Stimulated activated effector memory CD8-positive, alpha-beta T cell treated with anti-CD3 and anti-CD28 coated beads, Interleukin-12 subunit alpha, Interleukin-12 subunit beta, amount 100 ng/mL, for 72 hours (primary cell): ENCODE data around the gene BICRAL.
"Not testable (repeated sequence)": the region's sequence is repeated elsewhere in the genome, so short reads cannot be mapped to it uniquely, and the experiment has no call there.

Experiments used
- ATAC-seq: fragments of 150-1000 bp; cut with Tn5 transposase; 2 replicates; pipeline ENCODE4 v1.10.0; 2021
- DNase-seq, 2 donors: peaks; one replicate each; pipeline ENCODE4 v3.0.0; 2021 to 2022; ENCODE audit warnings: low spot score in 2 of 2
- H3K27ac Mint-ChIP-seq: one replicate; pipeline ENCODE4 v1.8.0; 2022; ENCODE audit warnings: mild to moderate bottlenecking, mixed read lengths
- H3K36me3 Mint-ChIP-seq: one replicate; pipeline ENCODE4 v1.8.0; 2022; ENCODE audit warnings: mild to moderate bottlenecking, mixed read lengths
- H3K4me1 Mint-ChIP-seq: one replicate; pipeline ENCODE4 v1.8.0; 2022; ENCODE audit warnings: mixed read lengths
- H3K4me3 Mint-ChIP-seq: one replicate; pipeline ENCODE4 v1.8.0; 2022; ENCODE audit warnings: mild to moderate bottlenecking, mixed read lengths
- H3K9me3 Mint-ChIP-seq: one replicate; pipeline ENCODE4 v1.8.0; 2022; ENCODE audit warnings: mixed read lengths

BICRAL gene

GRCh38 chr6:42758756-42759430 lies 23.0 kb upstream of the BICRAL start:
- H3K9me3 Mint-ChIP-seq = no peaks in the 10 kb centered on the region
- no peak overlapping the region for H3K4me3 Mint-ChIP-seq
- H3K36me3 Mint-ChIP-seq = peaks cover 17% of the 10 kb centered on the region
- DNase-seq (no peak), ATAC-seq (no peak)
- H3K27ac Mint-ChIP-seq = no peak overlapping the region
- H3K4me1 Mint-ChIP-seq = peaks cover 21% of the 10 kb centered on the region

- ATAC-seq = no peak
- Mint-ChIP-seq H3K36me3 (peaks cover 18% of the 10 kb centered on the region), H3K4me3 (no peak overlapping the region), H3K4me1 (peaks cover 9% of the 10 kb centered on the region), H3K27ac (no peak overlapping the region), H3K9me3 (no peaks in the 10 kb centered on the region)
- no peak for DNase-seq
These were observed 20.4 kb upstream of the BICRAL start for GRCh38 chr6:42761287-42762067.

GRCh38 chr6:42762426-42762859 lies 19.4 kb upstream of the BICRAL start:
- ATAC-seq (no peak), DNase-seq (no peak)
- no peak overlapping the region for H3K4me3 Mint-ChIP-seq
- H3K27ac Mint-ChIP-seq = no peak overlapping the region
- peaks cover 18% of the 10 kb centered on the region for H3K36me3 Mint-ChIP-seq
- H3K9me3 Mint-ChIP-seq = no peaks in the 10 kb centered on the region
- peaks cover 16% of the 10 kb centered on the region for H3K4me1 Mint-ChIP-seq

GRCh38 chr6:42762950-42763349 lies 18.9 kb upstream of the BICRAL start:
- no peak overlapping the region for H3K4me3 Mint-ChIP-seq
- H3K27ac Mint-ChIP-seq = no peak overlapping the region
- no peaks in the 10 kb centered on the region for H3K9me3 Mint-ChIP-seq

GRCh38 chr6:42764911-42765648 lies 16.8 kb upstream of the BICRAL start:
- Mint-ChIP-seq H3K4me3 (no peak overlapping the region), H3K4me1 (peaks cover 21% of the 10 kb centered on the region), H3K27ac (no peak overlapping the region), H3K36me3 (peaks cover 13% of the 10 kb centered on the region), H3K9me3 (no peaks in the 10 kb centered on the region)
- DNase-seq = no peak
- no peak for ATAC-seq

More at GRCh38 chr6:42762950-42763349, 18.9 kb upstream of the BICRAL start:
- Mint-ChIP-seq H3K36me3 (peaks cover 18% of the 10 kb centered on the region), H3K4me1 (peaks cover 18% of the 10 kb centered on the region)
- DNase-seq = no peak
- no peak for ATAC-seq

GRCh38 chr6:42766163-42766670 lies 15.6 kb upstream of the BICRAL start:
- peaks cover 12% of the 10 kb centered on the region for H3K36me3 Mint-ChIP-seq
- no peaks in the 10 kb centered on the region for H3K9me3 Mint-ChIP-seq
- no peak for ATAC-seq
- DNase-seq = no peak
- peaks cover 29% of the 10 kb centered on the region for H3K4me1 Mint-ChIP-seq
- no peak overlapping the region for H3K27ac Mint-ChIP-seq
- H3K4me3 Mint-ChIP-seq = no peak overlapping the region

GRCh38 chr6:42769051-42769450 lies 12.8 kb upstream of the BICRAL start:
- no peaks in the 10 kb centered on the region for H3K9me3 Mint-ChIP-seq
- H3K4me3 Mint-ChIP-seq = no peak overlapping the region
- ATAC-seq (no peak), DNase-seq (no peak)
- no peak overlapping the region for H3K27ac Mint-ChIP-seq
- H3K36me3 Mint-ChIP-seq = peaks cover 14% of the 10 kb centered on the region
- peaks cover 52% of the 10 kb centered on the region for H3K4me1 Mint-ChIP-seq

- Mint-ChIP-seq H3K4me1 (peaks cover 60% of the 10 kb centered on the region), H3K9me3 (no peaks in the 10 kb centered on the region), H3K27ac (peak overlapping the region; percentile 100), H3K4me3 (no peak overlapping the region), H3K36me3 (peaks cover 14% of the 10 kb centered on the region)
- ATAC-seq (no peak), DNase-seq (no peak)
These were observed 12.0 kb upstream of the BICRAL start for GRCh38 chr6:42769836-42770235.

GRCh38 chr6:42771741-42772100 lies 10.1 kb upstream of the BICRAL start:
- ATAC-seq = peak; percentile 24
- no peak for DNase-seq
- no peaks in the 10 kb centered on the region for H3K9me3 Mint-ChIP-seq
- H3K4me1 Mint-ChIP-seq = peaks cover 68% of the 10 kb centered on the region
- peak overlapping the region; percentile 72 for H3K4me3 Mint-ChIP-seq
- peak overlapping the region; percentile 100 for H3K27ac Mint-ChIP-seq
- peaks cover 18% of the 10 kb centered on the region for H3K36me3 Mint-ChIP-seq

GRCh38 chr6:42774201-42774600 lies 7.7 kb upstream of the BICRAL start:
- ATAC-seq (peak; percentile 22), DNase-seq (no peak)
- peaks cover 65% of the 10 kb centered on the region for H3K4me1 Mint-ChIP-seq
- H3K9me3 Mint-ChIP-seq = no peaks in the 10 kb centered on the region
- peaks cover 18% of the 10 kb centered on the region for H3K36me3 Mint-ChIP-seq
- H3K4me3 Mint-ChIP-seq = peak overlapping the region; percentile 76
- H3K27ac Mint-ChIP-seq = peak overlapping the region; percentile 97

- Mint-ChIP-seq H3K4me1 (peaks cover 60% of the 10 kb centered on the region), H3K27ac (peak overlapping the region; percentile 97), H3K36me3 (peaks cover 18% of the 10 kb centered on the region), H3K4me3 (peak overlapping the region; percentile 76)
- not testable (repeated sequence) for H3K9me3 Mint-ChIP-seq
- DNase-seq (peak; percentile 14 to 69), ATAC-seq (peak; percentile 64)
These were observed 6.9 kb upstream of the BICRAL start for GRCh38 chr6:42774821-42775487.

- H3K4me3 Mint-ChIP-seq = no peak overlapping the region
- no peak for DNase-seq
- peaks cover 47% of the 10 kb centered on the region for H3K4me1 Mint-ChIP-seq
- ATAC-seq = peak; percentile 2
- no peaks in the 10 kb centered on the region for H3K9me3 Mint-ChIP-seq
- peaks cover 17% of the 10 kb centered on the region for H3K36me3 Mint-ChIP-seq
- H3K27ac Mint-ChIP-seq = peak overlapping the region; percentile 74
These were observed 4.6 kb upstream of the BICRAL start for GRCh38 chr6:42777126-42777822.

- no peak overlapping the region for H3K4me3 Mint-ChIP-seq
- DNase-seq = no peak
- no peaks in the 10 kb centered on the region for H3K9me3 Mint-ChIP-seq
- H3K36me3 Mint-ChIP-seq = peaks cover 26% of the 10 kb centered on the region
- H3K27ac Mint-ChIP-seq = no peak overlapping the region
- no peak for ATAC-seq
- peaks cover 41% of the 10 kb centered on the region for H3K4me1 Mint-ChIP-seq
These were observed 3.7 kb upstream of the BICRAL start for GRCh38 chr6:42778122-42778521.

- no peak for ATAC-seq
- Mint-ChIP-seq H3K27ac (no peak overlapping the region), H3K9me3 (no peaks in the 10 kb centered on the region)
These were observed 2.3 kb upstream of the BICRAL start for GRCh38 chr6:42779521-42779920.

GRCh38 chr6:42781546-42781795 lies 381 bp upstream of the BICRAL start:
- DNase-seq (no peak), ATAC-seq (no peak)
- peaks cover 19% of the 10 kb centered on the region for H3K4me1 Mint-ChIP-seq
- H3K4me3 Mint-ChIP-seq = no peak overlapping the region
- no peak overlapping the region for H3K27ac Mint-ChIP-seq
- no peaks in the 10 kb centered on the region for H3K9me3 Mint-ChIP-seq
- H3K36me3 Mint-ChIP-seq = peaks cover 43% of the 10 kb centered on the region

More at GRCh38 chr6:42779521-42779920, 2.3 kb upstream of the BICRAL start:
- no peak for DNase-seq
- Mint-ChIP-seq H3K4me3 (no peak overlapping the region), H3K36me3 (peaks cover 40% of the 10 kb centered on the region), H3K4me1 (peaks cover 30% of the 10 kb centered on the region)
